Endothelial cell (in vitro differentiated cells): ENCODE results near the gene EMX1. TPM values are rescaled to one million over a fixed set of nuclear protein-coding genes. Genes with fewer than 3 reads are reported as not detected.

Experiments
- total RNA-seq: library from RNA; stranded (reverse); fragmentation: NEBNext Ultra II Directional; extraction: Animal tissue kit (Norgen Biotek cat#: 25700); gene quantifications from one replicate; pipeline ENCODE4 v1.2.1, GENCODE V29; 2021; ENCODE audit not compliant: unreplicated experiment

The EMX1 gene
- total RNA-seq, 1 donor from 2014 or later: 3.7 TPM

Other genes starting within 250 kb of the EMX1 start
- gene EXOC6B, start 91.5 kb upstream of the EMX1 start, total RNA-seq: 45.6 TPM
- gene SPR, start 30.1 kb upstream of the EMX1 start, total RNA-seq: 12.2 TPM
- 29.8 TPM for gene SFXN5, start 154.2 kb downstream of the EMX1 start, total RNA-seq
- 27.8 TPM for gene RAB11FIP5, start 195.4 kb downstream of the EMX1 start, total RNA-seq